Measurements from ENCODE around the gene DNAJC13.

DNA sequence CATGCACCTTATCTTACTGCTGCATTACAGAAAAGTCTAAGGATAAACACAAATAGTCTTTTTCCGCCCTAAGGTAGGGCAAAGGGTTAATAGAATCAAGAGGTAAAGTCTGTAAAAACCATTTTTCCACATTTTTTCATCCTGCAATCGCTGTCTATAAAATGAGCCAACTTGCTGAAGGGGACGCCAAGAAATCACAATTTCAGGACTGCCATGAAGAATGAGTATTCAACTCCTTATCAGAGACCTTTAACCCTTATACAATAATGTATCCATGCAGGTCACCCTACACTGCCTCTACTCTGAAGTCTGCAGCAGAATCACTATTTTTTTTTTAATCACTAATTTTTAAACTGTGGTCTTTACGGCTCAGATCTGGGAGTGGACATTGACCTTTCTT is 1.1 kb upstream of the DNAJC13 start:
- TF ChIP-seq, protein P1, sequence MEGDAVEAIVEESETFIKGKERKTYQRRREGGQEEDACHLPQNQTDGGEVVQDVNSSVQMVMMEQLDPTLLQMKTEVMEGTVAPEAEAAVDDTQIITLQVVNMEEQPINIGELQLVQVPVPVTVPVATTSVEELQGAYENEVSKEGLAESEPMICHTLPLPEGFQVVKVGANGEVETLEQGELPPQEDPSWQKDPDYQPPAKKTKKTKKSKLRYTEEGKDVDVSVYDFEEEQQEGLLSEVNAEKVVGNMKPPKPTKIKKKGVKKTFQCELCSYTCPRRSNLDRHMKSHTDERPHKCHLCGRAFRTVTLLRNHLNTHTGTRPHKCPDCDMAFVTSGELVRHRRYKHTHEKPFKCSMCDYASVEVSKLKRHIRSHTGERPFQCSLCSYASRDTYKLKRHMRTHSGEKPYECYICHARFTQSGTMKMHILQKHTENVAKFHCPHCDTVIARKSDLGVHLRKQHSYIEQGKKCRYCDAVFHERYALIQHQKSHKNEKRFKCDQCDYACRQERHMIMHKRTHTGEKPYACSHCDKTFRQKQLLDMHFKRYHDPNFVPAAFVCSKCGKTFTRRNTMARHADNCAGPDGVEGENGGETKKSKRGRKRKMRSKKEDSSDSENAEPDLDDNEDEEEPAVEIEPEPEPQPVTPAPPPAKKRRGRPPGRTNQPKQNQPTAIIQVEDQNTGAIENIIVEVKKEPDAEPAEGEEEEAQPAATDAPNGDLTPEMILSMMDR (IDR thresholded peaks at IDR 0.05) = no peak
- no peak for TF ChIP-seq POLR2A (IDR thresholded peaks at IDR 0.05)
